ENCODE results near the gene NCAPD3. TPM values are rescaled to one million over a fixed set of nuclear protein-coding genes. Genes with fewer than 3 reads are reported as not detected.
A peak's percentile ranks its signal among the peaks of the same experiment; 100 is the strongest.
"Not testable (repeated sequence)": the region's sequence is repeated elsewhere in the genome, so short reads cannot be mapped to it uniquely, and the experiment has no call there.

The NCAPD3 gene
- 13.1 TPM for total RNA-seq

- peak; percentile 96 for ATAC-seq
Observed at GRCh38 chr11:134223836-134224709, at the start of gene NCAPD3, which contains the start of gene VPS26B. NCAPD3 (minus strand) TSS chr11:134223967; CDS start chr11:134223926, 41 bp downstream. VPS26B (plus strand) TSS chr11:134224671; CDS start chr11:134225123, 452 bp downstream.

- ATAC-seq, result no peak
Observed at GRCh38 chr11:134273317-134273712, 49.5 kb upstream of the NCAPD3 start.

DNA sequence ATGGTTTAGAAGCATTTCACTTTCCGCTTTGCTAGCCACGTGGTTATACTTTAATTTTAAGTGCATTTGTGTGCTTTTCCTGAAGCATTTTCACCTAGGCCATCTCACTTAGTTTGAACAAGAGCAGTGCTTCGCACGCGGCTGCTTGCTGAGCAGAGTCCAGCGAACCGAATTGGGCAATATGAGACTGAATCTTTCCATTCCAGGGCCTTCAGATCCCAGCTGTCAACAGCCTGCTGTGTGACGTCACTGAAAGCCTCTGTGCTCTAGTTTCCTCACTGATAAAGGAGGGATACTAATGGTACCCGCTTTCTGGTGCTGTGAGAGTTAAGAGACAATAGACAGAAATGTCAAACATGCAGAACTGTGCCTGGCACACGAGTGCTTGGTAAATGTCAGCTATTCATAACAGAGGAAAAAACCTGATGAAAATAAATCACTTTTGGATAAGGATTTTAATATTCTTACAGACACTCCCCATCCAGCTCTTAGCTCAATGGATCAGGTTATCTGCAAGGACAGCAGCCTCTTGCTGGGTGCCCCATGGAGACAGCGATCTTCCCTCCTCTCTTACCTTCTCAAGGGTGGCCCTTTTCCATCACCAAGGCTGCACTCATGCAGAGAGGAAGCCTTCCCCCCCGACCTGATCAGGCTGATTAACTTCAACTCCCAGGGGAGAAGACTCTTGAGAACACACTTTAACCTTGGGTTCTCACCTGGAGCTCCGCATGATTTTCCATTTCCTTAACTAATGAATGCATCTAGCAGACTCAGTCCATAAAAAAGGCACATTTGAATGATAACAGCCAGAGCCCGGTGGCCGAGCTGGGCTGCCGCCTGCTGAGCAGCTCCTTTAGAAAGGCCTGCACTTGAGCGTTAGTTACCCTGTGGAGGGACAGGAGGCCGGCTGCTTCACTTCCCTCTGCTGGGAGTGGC, 48.9 kb upstream of the NCAPD3 start:
- no peak for ATAC-seq

DNA sequence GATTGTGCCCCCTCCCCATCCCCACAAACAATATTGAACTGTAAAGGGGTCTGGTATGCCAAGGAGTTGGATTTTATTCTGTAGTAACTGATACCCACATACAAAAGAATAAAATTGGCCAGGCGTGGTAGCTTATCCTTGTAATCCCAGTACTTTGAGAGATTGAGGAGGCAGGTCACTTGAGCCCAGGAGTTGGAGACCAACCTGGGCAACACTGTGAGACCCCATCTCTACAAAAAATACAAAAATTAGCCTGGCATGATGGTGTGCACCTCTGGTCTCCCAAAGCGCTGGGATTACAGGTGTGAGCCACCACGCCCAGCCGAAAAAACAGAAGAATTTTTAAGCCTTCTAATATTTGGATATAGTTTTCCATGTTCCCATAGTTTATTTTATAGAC, 48.2 kb upstream of the NCAPD3 start:
- no peak for ATAC-seq

DNA sequence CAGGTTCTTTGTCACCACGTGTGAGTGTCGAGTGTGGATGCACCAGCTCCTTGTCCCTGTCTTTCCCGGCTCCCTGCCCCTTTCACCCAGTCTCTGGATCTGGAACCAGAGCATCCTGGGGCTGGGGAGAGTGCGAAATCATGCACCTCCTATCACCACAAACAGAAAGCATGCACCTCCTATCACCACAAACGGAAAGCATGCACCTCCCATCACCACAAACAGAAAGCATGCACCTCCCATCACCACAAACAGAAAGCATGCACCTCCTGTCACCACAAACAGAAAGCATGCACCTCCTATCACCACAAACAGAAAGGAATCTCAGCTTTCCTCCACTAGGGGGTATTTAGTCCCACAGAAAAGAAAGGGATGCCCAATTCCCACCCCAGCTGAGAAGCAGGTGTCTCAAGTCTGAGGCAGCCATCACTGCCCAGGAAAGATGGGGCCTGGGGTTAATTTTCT, 46.5 kb upstream of the NCAPD3 start:
- ATAC-seq, result no peak

GRCh38 chr11:134267966-134268365, 44.2 kb upstream of the NCAPD3 start:
- ATAC-seq, result no peak

DNA sequence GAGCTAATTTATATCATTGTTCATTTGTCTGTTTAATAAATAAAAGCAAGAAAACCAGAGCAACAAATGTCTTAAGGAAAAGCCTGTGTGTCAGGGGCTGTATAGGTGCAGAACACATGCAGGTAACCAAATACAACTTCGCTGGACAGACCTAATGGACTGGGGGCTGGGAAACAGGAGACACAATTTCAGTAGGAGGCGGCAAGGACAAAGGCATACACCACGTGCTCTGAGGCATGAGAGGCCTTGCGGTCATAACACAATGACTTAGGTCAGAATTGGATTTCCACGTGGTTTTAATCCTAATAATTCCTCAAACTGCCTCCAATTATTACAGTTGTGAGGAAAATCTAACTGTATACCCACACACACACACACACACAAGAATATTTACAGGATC, 43.7 kb upstream of the NCAPD3 start:
- ATAC-seq, result no peak

DNA sequence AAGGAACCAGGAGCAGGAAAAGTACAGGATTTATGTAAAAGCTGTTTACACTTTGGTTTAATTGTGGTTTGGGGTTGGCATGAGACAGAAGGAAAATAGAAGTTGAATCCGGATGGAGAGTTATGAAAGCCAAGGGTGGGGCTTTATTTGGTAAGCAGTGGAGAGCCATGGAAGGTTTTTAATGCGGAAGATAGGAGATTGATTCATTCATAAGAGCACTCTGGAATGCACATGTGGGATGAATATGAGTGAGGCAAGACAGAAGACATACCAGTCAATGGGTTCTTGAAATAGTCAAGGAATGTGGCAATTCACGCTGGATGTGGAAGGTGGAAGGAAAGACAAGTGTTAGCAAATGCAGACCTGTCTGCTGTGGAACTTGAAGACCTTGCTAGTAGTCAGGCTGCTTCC, 43.1 kb upstream of the NCAPD3 start:
- ATAC-seq, result peak; percentile 72

DNA sequence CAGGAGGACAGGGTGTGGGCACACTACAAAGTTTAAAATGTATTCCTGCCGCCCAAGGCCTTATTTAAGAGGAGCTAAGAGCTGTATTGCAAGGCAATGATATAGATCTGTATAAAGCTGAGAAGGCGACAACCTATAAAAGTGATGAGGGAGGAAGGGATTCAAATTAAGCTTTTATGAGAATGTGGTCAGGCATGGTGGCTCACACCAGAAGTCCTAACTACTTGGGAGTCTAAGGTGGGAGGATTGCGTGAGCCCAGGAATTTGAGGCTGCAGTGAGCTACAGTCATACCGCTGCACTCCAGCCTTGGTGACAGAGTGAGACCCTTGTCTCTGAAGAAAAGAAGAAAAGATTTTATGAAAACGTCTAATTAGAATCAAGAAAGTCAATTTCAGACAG, 42.7 kb upstream of the NCAPD3 start:
- no peak for ATAC-seq

DNA sequence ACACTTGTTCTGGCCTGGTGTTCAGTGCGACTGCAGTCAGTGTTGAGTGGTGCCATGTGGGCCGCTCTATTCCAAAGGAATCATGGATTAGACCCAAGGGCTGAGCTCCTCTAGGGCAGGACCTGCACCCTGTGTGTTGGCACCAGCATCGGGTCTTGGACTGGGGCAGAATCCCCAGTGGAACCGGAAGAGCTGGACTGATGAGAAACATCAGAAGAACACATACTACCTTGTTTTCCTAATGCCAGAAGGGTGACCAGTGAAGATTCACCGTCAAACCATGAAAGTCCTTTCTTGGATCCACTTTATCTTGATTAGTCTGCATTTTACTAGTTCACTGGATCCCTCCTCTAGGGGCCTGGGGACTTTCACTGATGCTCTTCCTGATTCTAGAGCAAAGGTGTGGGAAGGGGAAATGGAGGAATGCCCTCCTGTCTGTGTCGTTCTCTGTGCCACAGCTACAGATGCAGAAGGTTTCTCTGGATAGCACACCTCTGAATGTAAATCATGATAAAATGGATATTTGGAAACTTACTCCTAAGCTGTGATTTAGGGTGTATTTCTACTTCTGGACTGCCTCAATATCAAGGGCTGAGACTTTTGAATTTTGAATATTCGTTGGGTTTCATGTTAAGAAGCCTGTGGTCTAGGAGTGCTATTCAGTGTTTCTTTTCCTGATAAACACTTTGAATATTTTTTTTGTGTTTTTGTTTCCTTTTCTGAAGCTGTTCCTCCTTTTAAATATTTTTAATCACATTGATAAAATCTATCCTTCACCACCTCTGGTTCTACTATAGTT, 41.4 kb upstream of the NCAPD3 start:
- no peak for ATAC-seq

DNA sequence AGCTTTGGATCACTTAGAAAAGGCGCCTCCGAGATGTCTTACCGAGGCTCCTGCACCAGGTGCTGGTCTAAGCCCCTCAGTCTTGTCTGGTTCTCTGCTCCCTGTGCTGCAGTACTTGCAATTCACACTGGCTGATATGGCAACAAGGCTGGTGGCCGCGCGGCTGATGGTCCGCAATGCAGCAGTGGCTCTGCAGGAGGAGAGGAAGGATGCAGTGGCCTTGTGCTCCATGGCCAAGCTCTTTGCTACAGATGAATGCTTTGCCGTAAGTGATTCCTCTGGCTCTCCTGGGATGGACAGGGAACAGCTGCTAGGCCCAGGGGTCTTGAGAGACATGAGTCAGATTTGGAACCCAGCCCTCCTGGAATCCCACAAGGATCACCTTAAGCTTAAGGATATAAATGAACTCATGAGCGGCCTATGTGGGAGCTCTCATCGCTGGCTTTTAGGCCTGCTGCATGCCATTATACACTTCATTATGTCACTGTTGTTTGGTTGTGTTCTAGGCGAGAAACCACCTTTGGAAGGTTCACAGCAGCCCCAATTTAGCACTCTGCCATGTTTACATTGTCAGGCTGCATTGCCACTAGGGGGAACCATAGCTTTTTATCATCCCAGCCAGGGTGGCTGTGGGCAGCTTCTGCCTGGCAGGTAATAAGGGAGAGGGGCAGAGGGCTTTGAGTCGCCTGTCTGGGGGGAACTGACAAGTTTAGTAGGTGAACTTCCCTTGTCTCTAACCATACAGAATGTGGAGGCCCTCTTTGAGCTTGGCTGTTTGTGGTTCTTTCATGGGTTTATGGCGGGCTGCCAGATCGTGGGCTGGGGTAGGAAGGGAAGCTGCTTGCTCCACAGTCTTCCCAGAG, 38.1 kb upstream of the NCAPD3 start:
- no peak for ATAC-seq

GRCh38 chr11:134260983-134261382, 37.2 kb upstream of the NCAPD3 start:
- no peak for ATAC-seq

DNA sequence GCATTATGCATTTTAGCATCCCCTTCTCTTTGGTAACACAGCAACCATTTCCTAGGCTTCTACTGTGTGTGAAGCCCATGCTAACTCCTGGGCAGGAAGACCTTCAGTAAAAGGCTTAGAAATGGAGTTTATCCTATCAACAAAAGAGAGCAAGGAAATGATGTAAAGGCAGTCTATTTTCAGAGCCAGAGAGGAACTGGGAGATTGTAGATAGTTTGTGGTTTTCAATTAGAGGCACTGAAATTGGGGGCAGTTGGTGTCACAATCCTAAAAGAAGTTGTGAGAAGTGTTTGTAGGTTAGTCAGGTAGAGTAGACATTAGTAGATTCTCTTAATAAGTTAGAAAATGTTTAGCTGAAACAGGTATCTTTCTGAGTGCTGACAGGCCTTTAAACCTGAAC, 36.7 kb upstream of the NCAPD3 start:
- no peak for ATAC-seq

- peak; percentile 53 for ATAC-seq
Observed at GRCh38 chr11:134258577-134258976, 34.8 kb upstream of the NCAPD3 start.

DNA sequence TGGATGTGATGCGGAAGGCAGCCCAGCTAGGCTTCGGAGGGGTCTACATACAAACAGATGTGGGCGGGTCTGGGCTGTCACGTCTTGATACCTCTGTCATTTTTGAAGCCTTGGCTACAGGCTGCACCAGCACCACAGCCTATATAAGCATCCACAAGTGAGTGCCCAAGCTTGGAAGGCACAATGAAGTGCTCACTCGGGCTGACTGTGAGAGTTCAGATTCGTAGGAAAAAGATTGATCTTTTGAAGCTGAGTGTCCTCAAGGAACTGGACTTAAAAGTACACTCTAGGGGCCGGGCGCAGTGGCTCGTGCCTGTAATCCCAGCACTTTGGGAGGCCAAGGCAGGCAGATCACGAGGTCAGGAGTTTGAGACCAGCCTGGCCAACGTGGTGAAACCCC, 33.3 kb upstream of the NCAPD3 start:
- ATAC-seq, result no peak

DNA sequence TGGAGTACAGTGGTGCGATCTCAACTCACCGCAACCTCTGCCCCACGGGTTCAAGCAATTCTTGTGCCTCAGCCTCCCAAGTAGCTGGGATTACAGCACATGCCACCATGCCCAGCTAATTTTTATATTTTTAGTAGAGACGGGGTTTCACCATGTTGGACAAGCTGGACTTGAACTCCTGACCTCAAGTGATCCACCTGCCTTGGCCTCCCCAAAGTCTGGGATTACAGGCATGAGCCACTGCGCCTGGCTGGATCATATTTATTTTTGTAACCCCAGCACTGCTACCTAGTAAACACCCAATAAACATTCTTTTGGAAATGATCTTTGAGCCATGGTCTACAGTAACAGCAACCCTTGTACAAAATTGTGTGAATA, 31.4 kb upstream of the NCAPD3 start:
- not testable (repeated sequence) for ATAC-seq

DNA sequence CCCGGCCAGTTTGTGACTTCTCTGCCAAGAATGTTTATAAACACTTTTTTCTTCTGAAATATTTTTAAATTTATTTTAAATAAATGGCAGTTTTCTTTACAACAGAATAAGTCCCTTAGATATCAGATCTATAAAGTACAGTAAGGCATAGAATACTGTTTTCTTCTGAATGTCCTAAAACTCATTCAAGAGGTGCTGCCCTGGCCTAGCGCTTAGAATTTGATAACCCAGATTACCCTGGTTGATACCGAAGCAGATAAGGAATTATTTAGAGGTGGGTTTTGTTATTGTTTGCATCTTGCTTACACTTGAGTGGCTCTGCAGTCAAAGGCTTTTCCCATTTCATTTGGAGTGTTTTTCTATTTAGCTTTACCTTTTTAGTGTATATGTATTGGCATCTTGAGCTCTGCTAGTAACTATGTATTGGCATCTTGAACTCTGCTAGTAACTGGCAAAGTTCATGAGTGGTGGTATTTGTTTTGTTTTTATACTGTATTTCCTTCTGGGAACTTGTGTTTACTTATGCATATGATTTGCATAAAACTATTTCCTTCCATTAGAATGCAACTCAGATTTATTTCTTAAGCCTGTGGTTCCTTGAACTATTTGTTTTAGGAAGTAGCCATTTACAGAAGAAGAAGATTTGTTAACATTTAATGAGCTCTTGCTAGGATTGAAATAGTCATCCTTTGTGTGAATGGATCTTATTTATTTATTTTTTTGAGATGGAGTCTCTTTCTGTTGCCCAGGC, 30.8 kb upstream of the NCAPD3 start:
- ATAC-seq, result no peak

DNA sequence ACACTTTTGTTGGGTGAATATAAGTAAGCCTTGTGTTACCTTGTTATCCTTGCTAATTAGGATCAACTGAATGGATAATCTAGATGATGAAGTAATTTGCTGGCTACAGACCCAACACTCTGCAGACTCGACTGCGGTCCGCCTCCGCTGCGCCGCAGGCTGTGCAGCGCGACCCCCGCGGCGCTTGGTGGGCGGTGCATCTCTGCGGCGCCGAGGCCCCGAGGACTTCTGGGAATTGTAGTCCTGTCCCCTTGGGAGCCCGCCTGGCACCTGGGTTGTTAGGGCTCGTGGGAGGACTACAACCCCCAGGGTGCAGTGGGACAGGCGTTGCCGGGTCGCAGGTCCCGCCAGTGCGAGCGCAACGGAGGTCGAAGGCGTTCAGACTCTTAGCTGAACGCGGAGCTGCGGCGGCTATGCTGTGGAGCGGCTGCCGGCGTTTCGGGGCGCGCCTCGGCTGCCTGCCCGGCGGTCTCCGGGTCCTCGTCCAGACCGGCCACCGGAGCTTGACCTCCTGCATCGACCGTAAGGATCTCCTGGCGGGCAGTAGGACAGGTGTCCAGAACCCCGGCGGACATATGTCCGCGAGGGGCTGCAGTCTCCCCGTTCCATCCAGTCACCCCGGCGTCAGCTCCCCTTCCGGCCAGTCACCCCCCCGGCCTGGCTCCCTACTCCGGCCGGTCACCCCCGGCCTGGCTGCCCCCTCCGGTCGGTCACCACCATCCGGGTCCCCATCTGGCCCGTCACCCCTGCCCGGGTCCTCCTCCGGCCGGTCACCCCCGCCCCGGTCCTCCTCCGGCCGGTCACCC, 29.6 kb upstream of the NCAPD3 start, which contains the start of the genes ACAD8 and THYN1:
TSS of gene ACAD8 (plus strand) at position 381 of the 806 bp plus-strand sequence. CDS start at position 414, 33 bp downstream.
TSS of gene THYN1 (minus strand) at position 165 of the 806 bp plus-strand sequence. CDS start 470 bp downstream, outside the sequence.
- ATAC-seq, result peak; percentile 100

Measured in esophagus mucosa (tissue), 1 donor.